H9 (cell line): ENCODE data around the gene IRAK1. TPM values are rescaled to one million over a fixed set of nuclear protein-coding genes. Genes with fewer than 3 reads are reported as not detected.

Source experiments
- DNase-seq: peaks from one replicate; pipeline ENCODE4 v3.0.0-alpha.2; 2017
- H2AFZ ChIP-seq: one replicate; pipeline ENCODE4 v1.6.1; 2013; ENCODE audit warnings: mild to moderate bottlenecking, low read length, control low read depth, moderate library complexity
- H2AK5ac ChIP-seq: 2 replicates; pipeline ENCODE4 v1.6.1; 2013; ENCODE audit warnings: low read length, control low read depth, mixed read lengths; ENCODE audit not compliant: insufficient read length
- H2BK120ac ChIP-seq: one replicate; pipeline ENCODE4 v1.6.1; 2013; ENCODE audit warnings: low read depth, mild to moderate bottlenecking, low read length, control low read depth, inconsistent platforms; ENCODE audit not compliant: poor library complexity, severe bottlenecking
- H2BK12ac ChIP-seq: 2 replicates; pipeline ENCODE4 v1.6.1; 2013; ENCODE audit warnings: low read length, control low read depth, mixed read lengths, low read depth; ENCODE audit not compliant: insufficient read length
- H2BK15ac ChIP-seq: 2 replicates; pipeline ENCODE4 v1.6.1; 2013; ENCODE audit warnings: low read depth, low read length, control low read depth
- H2BK20ac ChIP-seq: one replicate; pipeline ENCODE4 v1.6.1; 2013; ENCODE audit warnings: low read depth, mild to moderate bottlenecking, low read length, control low read depth, inconsistent platforms; ENCODE audit not compliant: poor library complexity, severe bottlenecking
- H2BK5ac ChIP-seq: 2 replicates; pipeline ENCODE4 v1.6.1; 2013; ENCODE audit warnings: low read length, control low read depth, mixed read lengths; ENCODE audit not compliant: insufficient read length
- H3K14ac ChIP-seq: 2 replicates; pipeline ENCODE4 v1.6.1; 2013; ENCODE audit warnings: low read length, control low read depth; ENCODE audit not compliant: insufficient read depth
- H3K18ac ChIP-seq: 2 replicates; pipeline ENCODE4 v1.6.1; 2013; ENCODE audit warnings: low read depth, mild to moderate bottlenecking, mixed read lengths, low read length, control low read depth; ENCODE audit not compliant: insufficient read length
- H3K23ac ChIP-seq: 2 replicates; pipeline ENCODE4 v1.6.1; 2013; ENCODE audit warnings: low read length, control low read depth, mixed read lengths, low read depth; ENCODE audit not compliant: insufficient read length
- H3K23me2 ChIP-seq: 2 replicates; pipeline ENCODE4 v1.6.1; 2013; ENCODE audit warnings: low read depth, mild to moderate bottlenecking, mixed read lengths, low read length, control low read depth; ENCODE audit not compliant: insufficient read length, poor library complexity, severe bottlenecking
- H3K27ac ChIP-seq: 2 replicates; pipeline ENCODE4 v1.5.1; 2013; ENCODE audit warnings: low read length, control low read depth, mixed read lengths, low read depth; ENCODE audit not compliant: insufficient read length
- H3K27me3 ChIP-seq: 2 replicates; pipeline ENCODE4 v1.6.1; 2013; ENCODE audit warnings: low read length, control low read depth, inconsistent platforms; ENCODE audit not compliant: insufficient read depth
- H3K4ac ChIP-seq: 2 replicates; pipeline ENCODE4 v1.6.1; 2013; ENCODE audit warnings: low read depth, mild to moderate bottlenecking, control low read depth, inconsistent platforms, low read length, moderate library complexity
- H3K4me1 ChIP-seq: 2 replicates; pipeline ENCODE4 v1.6.1; 2013; ENCODE audit warnings: low read length, control low read depth, inconsistent platforms; ENCODE audit not compliant: insufficient read depth
- H3K4me2 ChIP-seq: 2 replicates; pipeline ENCODE4 v1.6.1; 2013; ENCODE audit warnings: low read length, control low read depth, mixed read lengths; ENCODE audit not compliant: insufficient read length, insufficient read depth
- H3K56ac ChIP-seq: 2 replicates; pipeline ENCODE4 v1.6.1; 2013; ENCODE audit warnings: low read depth, mild to moderate bottlenecking, mixed read lengths, low read length, control low read depth; ENCODE audit not compliant: insufficient read length
- H3K79me1 ChIP-seq: 2 replicates; pipeline ENCODE4 v1.6.1; 2013; ENCODE audit warnings: low read depth, mild to moderate bottlenecking, moderate library complexity, low read length, control low read depth, inconsistent platforms; ENCODE audit not compliant: insufficient read depth, poor library complexity, severe bottlenecking
- H3K79me2 ChIP-seq: 2 replicates; pipeline ENCODE4 v1.6.1; 2013; ENCODE audit warnings: low read length, control low read depth, inconsistent platforms; ENCODE audit not compliant: insufficient read depth
- H3K9ac ChIP-seq: 2 replicates; pipeline ENCODE4 v1.6.1; 2013; ENCODE audit warnings: low read length, control low read depth, mixed read lengths; ENCODE audit not compliant: insufficient read length; ENCODE audit errors: extremely low read depth
- H3K9me3 ChIP-seq: one replicate; pipeline ENCODE4 v1.6.1; 2013; ENCODE audit warnings: low read depth, low read length, inconsistent platforms; ENCODE audit not compliant: control insufficient read depth
- H3T11ph ChIP-seq: one replicate; pipeline ENCODE4 v1.6.1; 2013; ENCODE audit warnings: mild to moderate bottlenecking, low read length, control low read depth, inconsistent platforms
- H4K20me1 ChIP-seq: one replicate; pipeline ENCODE4 v1.6.1; 2013; ENCODE audit not compliant: control insufficient read depth, insufficient read length, insufficient read depth
- H4K5ac ChIP-seq: 2 replicates; pipeline ENCODE4 v1.6.1; 2013; ENCODE audit warnings: low read depth, mild to moderate bottlenecking, mixed read lengths, low read length, control low read depth; ENCODE audit not compliant: insufficient read length
- H4K8ac ChIP-seq: replicated peaks from 2 replicates; pipeline ENCODE4 v1.6.1; 2013; ENCODE audit warnings: low read length, control low read depth, mixed read lengths, low read depth; ENCODE audit not compliant: insufficient read length
- H4K91ac ChIP-seq: 2 replicates; pipeline ENCODE4 v1.6.1; 2013; ENCODE audit warnings: low read depth, mild to moderate bottlenecking, moderate library complexity, mixed read lengths, low read length, control low read depth; ENCODE audit not compliant: insufficient read length
- H3K27ac Mint-ChIP-seq, 3 experiments: 2 replicates in 2 of 3; 3 replicates in 1 of 3; pipeline ENCODE4 v1.8.0; 2020 to 2021; ENCODE audit warnings: mixed read lengths in 3 of 3, mild to moderate bottlenecking in 1 of 3, moderate library complexity in 1 of 3
- H3K27me3 Mint-ChIP-seq: 2 replicates; pipeline ENCODE4 v1.8.0; 2021; ENCODE audit warnings: low read depth, mild to moderate bottlenecking, moderate library complexity, mixed read lengths
- H3K36me3 Mint-ChIP-seq, 3 experiments: 2 replicates in 2 of 3; 3 replicates in 1 of 3; pipeline ENCODE4 v1.8.0; 2020 to 2021; ENCODE audit warnings: low read depth in 3 of 3, mixed read lengths in 3 of 3; ENCODE audit not compliant: insufficient read depth in 1 of 3
- H3K4me1 Mint-ChIP-seq, 2 experiments: 2 replicates each; pipeline ENCODE4 v1.8.0; 2020; ENCODE audit warnings: mixed read lengths in 2 of 2
- H3K4me3 Mint-ChIP-seq, 2 experiments: 2 replicates in 1 of 2; 3 replicates in 1 of 2; pipeline ENCODE4 v1.8.0; 2020 to 2021; ENCODE audit warnings: mild to moderate bottlenecking in 2 of 2, mixed read lengths in 2 of 2, moderate library complexity in 1 of 2
- H3K9me3 Mint-ChIP-seq, 2 experiments: 2 replicates in 1 of 2; 3 replicates in 1 of 2; pipeline ENCODE4 v1.8.0; 2020; ENCODE audit warnings: mild to moderate bottlenecking in 2 of 2, mixed read lengths in 2 of 2, moderate library complexity in 1 of 2
- WGBS: extraction: QIAGEN DNeasy Blood & Tissue Kit; methylation state at CpG from one replicate; pipeline ENCODE4 v1.1.7; 2013; ENCODE audit warnings: missing lambda C conversion rate, low lambda C conversion rate, mixed read lengths; ENCODE audit not compliant: insufficient read length; ENCODE audit errors: extremely low coverage; 5-methylcytosine and 5-hydroxymethylcytosine counted together
- total RNA-seq: library from RNA; stranded (reverse); gene quantifications from 2 replicates; pipeline ENCODE4 v1.2.1, GENCODE V29; 2021
- TF ChIP-seq, protein P1 (sequence below): fragments of 200-600 bp; sonication (generic); conservative IDR thresholded peaks from 3 replicates; pipeline ENCODE4 v1.8.0; 2021; ENCODE audit warnings: antibody characterized with exemption, mild to moderate bottlenecking

IRAK1 gene
- total RNA-seq, 1 experiment from 2014 or later = 98.4 TPM

GRCh38 chrX:153984351-153985178, 35.1 kb downstream of the IRAK1 start:
- no peaks in the 10 kb centered on the region for H4K20me1 ChIP-seq
- peaks cover 20% of the 10 kb centered on the region for H3K9me3 ChIP-seq
- no peaks in the 10 kb centered on the region for H3K79me1 ChIP-seq
- H3K36me3 Mint-ChIP-seq = peaks cover 7 to 10% (median 8%) of the 10 kb centered on the region in 3 experiments; a peak in 6 of 7 replicates
- peaks cover 51 to 61% of the 10 kb centered on the region in 2 experiments for H3K9me3 Mint-ChIP-seq
- no peak overlapping the region for H3K18ac ChIP-seq
- H2BK20ac ChIP-seq = no peak overlapping the region
- no peak overlapping the region for H3K56ac ChIP-seq
- no peak overlapping the region for H4K91ac ChIP-seq
- H3K4me2 ChIP-seq = no peak overlapping the region
- no peak overlapping the region for H4K8ac ChIP-seq
- H2BK15ac ChIP-seq = no peak overlapping the region
- H2BK5ac ChIP-seq = no peak overlapping the region
- H3K27me3 ChIP-seq = no peaks in the 10 kb centered on the region
- H3K4me3 Mint-ChIP-seq = no peak overlapping the region
- H2AFZ ChIP-seq = no peak overlapping the region
- H2BK120ac ChIP-seq = no peak overlapping the region
- H4K5ac ChIP-seq = no peak overlapping the region
- no peaks in the 10 kb centered on the region for H3K4me1 ChIP-seq
- H3K79me2 ChIP-seq = no peaks in the 10 kb centered on the region
- no peak overlapping the region for H2BK12ac ChIP-seq
- no peak overlapping the region for H3K23ac ChIP-seq
- H3K27ac ChIP-seq = no peak overlapping the region
- H3K9ac ChIP-seq = no peak overlapping the region
- H2AK5ac ChIP-seq = no peak overlapping the region
- peaks cover 2% of the 10 kb centered on the region for H3K27me3 Mint-ChIP-seq
- H3T11ph ChIP-seq = no peak overlapping the region
- no peak overlapping the region for H3K14ac ChIP-seq
- no peak overlapping the region for H3K4ac ChIP-seq
- TF ChIP-seq, protein P1, sequence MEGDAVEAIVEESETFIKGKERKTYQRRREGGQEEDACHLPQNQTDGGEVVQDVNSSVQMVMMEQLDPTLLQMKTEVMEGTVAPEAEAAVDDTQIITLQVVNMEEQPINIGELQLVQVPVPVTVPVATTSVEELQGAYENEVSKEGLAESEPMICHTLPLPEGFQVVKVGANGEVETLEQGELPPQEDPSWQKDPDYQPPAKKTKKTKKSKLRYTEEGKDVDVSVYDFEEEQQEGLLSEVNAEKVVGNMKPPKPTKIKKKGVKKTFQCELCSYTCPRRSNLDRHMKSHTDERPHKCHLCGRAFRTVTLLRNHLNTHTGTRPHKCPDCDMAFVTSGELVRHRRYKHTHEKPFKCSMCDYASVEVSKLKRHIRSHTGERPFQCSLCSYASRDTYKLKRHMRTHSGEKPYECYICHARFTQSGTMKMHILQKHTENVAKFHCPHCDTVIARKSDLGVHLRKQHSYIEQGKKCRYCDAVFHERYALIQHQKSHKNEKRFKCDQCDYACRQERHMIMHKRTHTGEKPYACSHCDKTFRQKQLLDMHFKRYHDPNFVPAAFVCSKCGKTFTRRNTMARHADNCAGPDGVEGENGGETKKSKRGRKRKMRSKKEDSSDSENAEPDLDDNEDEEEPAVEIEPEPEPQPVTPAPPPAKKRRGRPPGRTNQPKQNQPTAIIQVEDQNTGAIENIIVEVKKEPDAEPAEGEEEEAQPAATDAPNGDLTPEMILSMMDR = no peak
- peaks cover 0 to 10% of the 10 kb centered on the region in 2 experiments; a peak in 2 of 4 replicates for H3K4me1 Mint-ChIP-seq
- H3K23me2 ChIP-seq = no peaks in the 10 kb centered on the region
- WGBS = no CpG with 5 or more reads among the region's 20 CpGs
- H3K27ac Mint-ChIP-seq = no peak overlapping the region; a peak in 1 of 7 replicates
- DNase-seq = no peak
